Panc1 (cell line): ENCODE data around the gene FASTKD1. TPM values are rescaled to one million over a fixed set of nuclear protein-coding genes. Genes with fewer than 3 reads are reported as not detected.
A peak's percentile ranks its signal among the peaks of the same experiment; 100 is the strongest.
"Not testable (repeated sequence)": the region's sequence is repeated elsewhere in the genome, so short reads cannot be mapped to it uniquely, and the experiment has no call there.

ENCODE experiments used
- ATAC-seq: fragments of 200-7000 bp; cut with Tn5 transposase; 2 replicates; pipeline ENCODE4 v1.9.1; 2020; ENCODE audit warnings: mild to moderate bottlenecking, moderate library complexity
- BruUV-seq: library from RNA; stranded (reverse); fragments of 400-500 nt; replicated peaks from 2 replicates; lab custom pipeline; 2021; lab: Mats Ljungman, UMichigan
- CTCF ChIA-PET: fragments of 300-600 bp; sonication (Branson Sonifier 250); formaldehyde crosslinking; loops from one replicate; lab custom pipeline; 2022; ENCODE audit warnings: antibody characterized with exemption; lab: Charles Lee
- POLR2A ChIA-PET: fragments of 300-600 bp; sonication (Branson Sonifier 250); formaldehyde crosslinking; loops from one replicate; lab custom pipeline; 2022; ENCODE audit warnings: antibody characterized with exemption; lab: Charles Lee
- DNase-seq: peaks from one replicate; pipeline ENCODE4 v3.0.0-alpha.2; 2010; ENCODE audit warnings: low read depth, low spot score
- H3K27ac ChIP-seq: 2 replicates; pipeline ENCODE4 v1.5.1; 2011; ENCODE audit warnings: mild to moderate bottlenecking, low read length, inconsistent platforms
- H3K27me3 ChIP-seq: fragments of 200-500 bp; sonication (Bioruptor generic); 2 replicates; pipeline ENCODE4 v1.6.0; 2014; ENCODE audit warnings: low read length, inconsistent platforms; ENCODE audit not compliant: control insufficient read depth, insufficient read depth
- H3K36me3 ChIP-seq: fragments of 200-500 bp; sonication (Bioruptor generic); 2 replicates; pipeline ENCODE4 v1.5.1; 2014; ENCODE audit warnings: inconsistent platforms, mild to moderate bottlenecking, low read length, moderate library complexity; ENCODE audit not compliant: control insufficient read depth, insufficient read depth
- H3K4me1 ChIP-seq: 2 replicates; pipeline ENCODE4 v1.5.1; 2011; ENCODE audit warnings: inconsistent platforms, mild to moderate bottlenecking, low read length, moderate library complexity; ENCODE audit not compliant: control insufficient read depth, insufficient read depth
- H3K4me3 ChIP-seq, 2 experiments: 2 replicates each; pipeline ENCODE4 v1.5.1; 2011 to 2012; ENCODE audit warnings: low read depth in 2 of 2, low read length in 2 of 2, mild to moderate bottlenecking in 2 of 2, inconsistent platforms in 1 of 2, moderate library complexity in 1 of 2
- H3K9me3 ChIP-seq: fragments of 200-500 bp; sonication (Bioruptor generic); 2 replicates; pipeline ENCODE4 v1.5.1; 2014; ENCODE audit warnings: low read depth, mild to moderate bottlenecking, inconsistent platforms, low read length, moderate library complexity; ENCODE audit not compliant: control insufficient read depth, insufficient read depth
- CTCF ChIP-seq: fragments of 450-650 bp; IDR thresholded peaks from 2 replicates; pipeline ENCODE4 v1.5.1; 2017; ENCODE audit warnings: mild to moderate bottlenecking
- POLR2AphosphoS5 ChIP-seq: IDR thresholded peaks from 2 replicates; pipeline ENCODE4 v1.6.1; 2012; ENCODE audit warnings: mild to moderate bottlenecking, low read depth, low read length, moderate library complexity
- REST ChIP-seq, 2 experiments: IDR thresholded peaks; 2 replicates each; pipeline ENCODE4 v1.6.1; 2011 to 2012; ENCODE audit warnings: low read depth in 2 of 2, control low read depth in 1 of 2, low read length in 1 of 2, mild to moderate bottlenecking in 1 of 2, moderate library complexity in 1 of 2; ENCODE audit not compliant: insufficient read depth in 1 of 2
- SIN3A ChIP-seq: IDR thresholded peaks from 2 replicates; pipeline ENCODE4 v1.6.1; 2012; ENCODE audit warnings: low read depth, mild to moderate bottlenecking, low read length, moderate library complexity, borderline replicate concordance; ENCODE audit not compliant: insufficient read depth
- TCF7L2 ChIP-seq: IDR thresholded peaks from 2 replicates; pipeline ENCODE4 v1.6.1; 2011; ENCODE audit warnings: mild to moderate bottlenecking, low read depth, low read length, inconsistent platforms
- in situ Hi-C: cut with HindIII; loops from 2 replicates; pipeline ENCODE4 v1.10.0; 2016; ENCODE audit warnings: low sequenced_read_pairs, low pct_unique_long_range_greater_than_20kb
- intact Hi-C: fragments of 100-400 bp; cut with micrococcal nuclease; formaldehyde crosslinking; loops from one replicate; pipeline ENCODE4 v1.10.0; 2022; ENCODE audit not compliant: unreplicated experiment
- total RNA-seq: library from RNA; stranded (reverse); gene quantifications from one replicate; pipeline ENCODE4 v1.2.1, GENCODE V29; 2021; ENCODE audit not compliant: unreplicated experiment

Gene FASTKD1
- total RNA-seq, 1 experiment from 2014 or later = 37.2 TPM

- Histone ChIP-seq H3K9me3 (no peaks in the 10 kb centered on the region), H3K27ac (no peak overlapping the region; the same call in 1 of the 2 replicates), H3K36me3 (no peaks in the 10 kb centered on the region), H3K27me3 (no peaks in the 10 kb centered on the region), H3K4me3 (peak overlapping the region in 1 of 2 experiments; percentile 87; a peak in 2 of 4 replicates), H3K4me1 (peaks cover 13% of the 10 kb centered on the region; the same call in 1 of the 2 replicates)
- no peak for TF ChIP-seq CTCF
- no peak for TF ChIP-seq POLR2AphosphoS5
- no peak for TF ChIP-seq REST (IDR thresholded peaks at IDR 0.05; ENCODE audit: insufficient read depth in 1 of 2, low read depth in 2 of 2, low read length in 1 of 2)
- TF ChIP-seq SIN3A = no peak
- no peak for TF ChIP-seq TCF7L2
- no peak for DNase-seq
- in situ Hi-C loops (no loop called here), intact Hi-C loops (no loop called here)
- POLR2A ChIA-PET = interaction anchor here (0.6 kb wide), 2 partner anchors 16 to 85 kb away, joined by 4 to 13 read pairs; no protein-coding TSS in a partner anchor
- BruUV-seq = no TSS peak
- CTCF ChIA-PET = no interaction called here
- ATAC-seq = no peak
Measured at GRCh38 chr2:169572189-169572588, 1.5 kb downstream of the FASTKD1 start.

- no peaks in the 10 kb centered on the region for H3K9me3 ChIP-seq
- H3K27ac ChIP-seq = peak overlapping the region; percentile 40; the same call in 1 of the 2 replicates
- POLR2A ChIA-PET = no interaction called here
- ATAC-seq (no peak), DNase-seq (no peak)
- no TSS peak for BruUV-seq
- no peaks in the 10 kb centered on the region for H3K36me3 ChIP-seq
- intact Hi-C loops (no loop called here), in situ Hi-C loops (no loop called here)
- no peak overlapping the region for H3K4me3 ChIP-seq
- H3K27me3 ChIP-seq = no peaks in the 10 kb centered on the region
- H3K4me1 ChIP-seq = peaks cover 13% of the 10 kb centered on the region; the same call in 1 of the 2 replicates
- CTCF ChIA-PET = no interaction called here
- TF ChIP-seq CTCF = no peak
- no peak for TF ChIP-seq REST (IDR thresholded peaks at IDR 0.05; ENCODE audit: insufficient read depth in 1 of 2, low read depth in 2 of 2, low read length in 1 of 2)
- TF ChIP-seq POLR2AphosphoS5 = no peak
- TF ChIP-seq SIN3A = no peak
- TF ChIP-seq TCF7L2 = no peak
Measured at GRCh38 chr2:169571571-169571970, 2.1 kb downstream of the FASTKD1 start.

GRCh38 chr2:169570752-169571151 is 2.9 kb downstream of the FASTKD1 start:
- H3K27ac ChIP-seq, in situ Hi-C loops, intact Hi-C loops, ATAC-seq, H3K27me3 ChIP-seq, DNase-seq, H3K36me3 ChIP-seq, H3K9me3 ChIP-seq, POLR2A ChIA-PET, BruUV-seq, H3K4me3 ChIP-seq, CTCF ChIA-PET: not testable (repeated sequence)
- H3K4me1 ChIP-seq = peaks cover 13% of the 10 kb centered on the region; the same call in 1 of the 2 replicates
